Fibroblast of the conjunctiva (primary cell): ENCODE measurements around the gene KRTAP4-3.
"Not testable (repeated sequence)": the region's sequence is repeated elsewhere in the genome, so short reads cannot be mapped to it uniquely, and the experiment has no call there.

ENCODE experiments used
- DNase-seq: peaks from one replicate; pipeline ENCODE4 v3.0.0-alpha.2; 2010; ENCODE audit warnings: low read depth

KRTAP4-3 gene

GRCh38 chr17:41168121-41168520 lies at the start of gene KRTAP4-3:
Gene KRTAP4-3 (minus strand): TSS chr17:41168221. CDS start chr17:41168172, 49 bp downstream.
- DNase-seq, result no peak

GRCh38 chr17:41215681-41216080 lies 47.7 kb upstream of the KRTAP4-3 start:
- no peak for DNase-seq

GRCh38 chr17:41212524-41213169 lies 44.6 kb upstream of the KRTAP4-3 start:
- no peak for DNase-seq

DNA sequence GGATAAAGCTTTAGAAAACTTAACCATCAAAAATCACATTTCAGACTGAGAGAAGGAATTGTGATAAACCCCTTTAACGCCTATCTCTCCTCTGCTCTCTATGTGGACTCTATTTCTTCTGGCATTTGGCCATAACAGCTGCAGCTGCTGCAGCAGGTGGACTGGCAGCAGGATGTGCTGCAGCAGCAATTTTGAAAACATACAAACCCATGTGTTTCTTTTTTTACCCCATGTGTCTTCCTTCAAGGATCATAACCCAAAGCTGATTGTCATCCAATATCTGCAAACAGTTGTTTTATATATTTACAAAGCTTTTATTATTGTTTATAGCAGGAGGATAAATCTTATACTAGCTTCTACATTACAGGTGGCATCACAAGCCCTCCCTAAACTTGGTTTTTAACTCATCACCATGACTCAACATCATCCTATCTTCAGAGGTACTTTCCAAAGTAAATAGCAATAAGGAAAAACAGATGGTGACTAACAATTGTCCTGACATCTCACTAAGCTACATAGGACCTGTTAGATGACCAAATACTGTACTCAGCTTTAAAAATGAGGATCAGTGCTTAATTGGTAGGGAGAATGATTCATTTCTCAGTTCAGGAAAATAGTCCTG lies 43.9 kb upstream of the KRTAP4-3 start:
- no peak for DNase-seq

GRCh38 chr17:41199421-41200078 lies 31.5 kb upstream of the KRTAP4-3 start:
- DNase-seq, result no peak

- DNase-seq, result no peak
These were observed 28.0 kb upstream of the KRTAP4-3 start for GRCh38 chr17:41196068-41196467.

DNA sequence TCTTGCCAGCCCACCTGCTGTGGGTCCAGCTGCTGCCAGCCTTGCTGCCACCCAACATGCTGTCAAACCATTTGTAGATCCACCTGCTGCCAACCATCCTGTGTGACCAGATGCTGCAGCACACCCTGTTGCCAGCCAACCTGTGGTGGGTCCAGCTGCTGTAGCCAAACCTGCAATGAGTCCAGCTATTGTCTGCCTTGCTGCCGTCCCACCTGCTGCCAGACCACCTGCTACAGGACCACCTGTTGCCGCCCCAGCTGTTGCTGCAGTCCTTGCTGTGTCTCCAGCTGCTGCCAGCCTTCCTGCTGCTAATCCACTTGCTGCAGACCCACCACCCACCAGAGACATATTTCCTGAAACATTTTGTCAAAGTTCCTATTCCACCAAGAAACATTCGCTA lies 22.3 kb upstream of the KRTAP4-3 start:
- no peak for DNase-seq

DNA sequence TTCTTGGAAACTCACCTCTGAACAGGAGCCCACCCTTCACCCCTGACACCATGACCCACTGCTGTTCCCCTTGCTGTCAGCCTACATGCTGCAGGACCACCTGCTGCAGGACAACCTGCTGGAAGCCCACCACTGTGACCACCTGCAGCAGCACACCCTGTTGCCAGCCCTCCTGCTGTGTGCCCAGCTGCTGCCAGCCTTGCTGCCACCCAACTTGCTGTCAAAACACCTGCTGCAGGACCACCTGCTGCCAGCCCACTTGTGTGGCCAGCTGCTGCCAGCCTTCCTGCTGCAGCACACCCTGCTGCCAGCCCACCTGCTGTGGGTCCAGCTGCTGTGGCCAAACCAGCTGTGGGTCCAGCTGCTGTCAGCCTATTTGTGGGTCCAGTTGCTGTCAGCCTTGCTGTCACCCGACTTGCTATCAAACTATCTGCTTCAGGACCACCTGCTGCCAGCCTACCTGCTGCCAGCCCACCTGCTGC lies 21.9 kb upstream of the KRTAP4-3 start, which contains the start of gene KRTAP9-1:
Gene KRTAP9-1, plus strand, starts transcription at position 51 of the 482 bp plus-strand sequence. Its CDS starts 0 bp downstream, at position 51.
- DNase-seq, result not testable (repeated sequence)

DNA sequence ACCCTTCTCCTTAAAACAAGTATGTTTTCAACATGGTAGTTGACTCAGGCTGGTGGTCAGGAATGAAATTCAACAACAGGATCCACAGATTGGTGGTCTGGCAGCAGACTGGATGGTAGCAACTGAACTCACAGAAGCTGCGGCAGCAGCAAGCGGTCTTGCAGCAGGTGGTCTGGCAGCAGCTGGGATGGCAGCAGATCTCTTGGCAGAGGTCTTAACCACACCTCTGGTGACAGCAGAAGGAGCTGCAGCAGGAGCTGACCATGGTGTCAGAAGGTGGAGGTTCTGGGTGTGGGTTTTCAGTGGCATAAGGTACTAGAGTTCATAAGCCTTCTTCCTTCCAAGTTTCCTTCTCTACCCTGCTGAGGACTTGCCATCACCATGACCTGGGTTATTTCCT lies 18.9 kb upstream of the KRTAP4-3 start:
- DNase-seq, result no peak

DNA sequence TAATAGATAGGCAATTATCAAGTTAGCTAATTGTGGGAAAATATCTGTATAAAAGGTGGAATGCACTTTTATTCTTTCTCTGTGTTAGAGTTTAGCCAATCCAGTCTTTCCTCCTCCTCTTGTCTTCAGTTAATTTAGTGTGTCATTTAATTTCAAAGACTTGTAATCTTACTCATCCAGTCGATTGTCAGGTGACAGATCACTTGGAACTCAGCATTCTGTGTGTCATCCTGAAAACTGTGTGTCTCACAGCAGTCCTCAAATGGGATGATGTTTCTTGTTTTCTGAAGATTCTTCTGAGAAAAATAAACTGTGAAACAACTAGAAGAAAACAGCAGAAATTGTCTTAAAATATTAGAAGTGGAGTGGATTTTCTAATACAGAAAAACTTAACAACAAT lies 17.0 kb upstream of the KRTAP4-3 start:
- no peak for DNase-seq

DNA sequence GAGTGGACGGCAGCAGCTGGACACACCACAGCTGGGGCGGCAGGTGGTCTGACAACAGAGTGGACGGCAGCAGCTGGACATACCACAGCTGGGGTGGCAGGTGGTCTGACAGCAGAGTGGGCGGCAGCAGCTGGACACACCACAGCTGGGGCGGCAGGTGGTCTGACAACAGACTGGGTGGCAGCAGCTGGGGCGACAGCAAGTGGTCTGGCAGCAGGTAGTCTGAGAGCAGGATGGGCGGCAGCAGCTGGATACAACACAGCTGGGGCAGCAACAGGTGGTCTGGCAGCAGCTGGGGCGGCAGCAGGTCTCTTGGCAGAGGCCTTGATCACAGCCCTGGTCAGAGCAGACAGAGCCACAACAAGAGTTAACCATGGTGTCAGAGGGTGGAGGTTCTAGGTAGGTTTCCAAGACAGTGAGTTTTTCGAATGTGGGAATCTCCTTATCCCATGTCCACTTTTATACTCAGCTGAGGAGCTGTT lies 16.5 kb upstream of the KRTAP4-3 start, which contains the start of gene KRTAP4-1:
Gene KRTAP4-1, minus strand, starts transcription at position 432 of the 482 bp plus-strand sequence. Its CDS starts 57 bp downstream, at position 375.
- DNase-seq, result no peak

DNA sequence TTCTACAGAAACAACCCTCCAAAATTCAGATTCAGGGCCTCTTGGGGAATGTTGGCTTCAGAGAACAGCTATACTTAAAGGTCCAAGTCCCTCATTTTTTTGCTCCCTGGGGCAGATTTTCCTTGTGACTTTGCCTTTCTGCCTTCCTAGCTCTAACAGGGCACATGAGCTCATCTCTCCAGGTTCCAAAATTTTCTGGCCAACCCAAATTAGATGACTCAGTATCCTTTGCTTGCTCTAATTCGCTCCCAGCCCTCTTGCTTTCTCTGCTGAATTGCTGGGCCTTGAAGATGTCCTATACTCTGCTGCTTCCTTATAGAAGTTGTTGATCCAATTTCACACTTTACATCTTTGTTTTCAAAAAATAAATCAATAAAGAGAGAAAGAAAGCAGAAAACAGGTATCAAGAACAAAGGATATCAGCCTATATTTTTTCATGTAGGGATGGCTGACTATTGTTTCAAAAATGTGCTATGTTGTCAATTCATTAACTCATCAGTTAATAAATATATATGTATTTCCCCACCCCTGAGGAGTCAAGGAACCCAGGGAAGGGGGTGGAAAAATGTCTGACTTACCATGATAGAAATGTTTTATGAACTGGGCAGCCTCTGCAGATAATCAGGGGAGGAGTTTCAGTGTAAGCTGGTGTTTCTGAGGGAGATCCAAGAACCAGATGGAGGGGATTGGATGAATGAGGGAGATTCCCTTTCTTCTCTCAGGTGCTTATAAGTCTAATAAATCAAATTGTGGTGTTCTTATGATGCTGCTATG lies 11.0 kb upstream of the KRTAP4-3 start:
- no peak for DNase-seq

DNA sequence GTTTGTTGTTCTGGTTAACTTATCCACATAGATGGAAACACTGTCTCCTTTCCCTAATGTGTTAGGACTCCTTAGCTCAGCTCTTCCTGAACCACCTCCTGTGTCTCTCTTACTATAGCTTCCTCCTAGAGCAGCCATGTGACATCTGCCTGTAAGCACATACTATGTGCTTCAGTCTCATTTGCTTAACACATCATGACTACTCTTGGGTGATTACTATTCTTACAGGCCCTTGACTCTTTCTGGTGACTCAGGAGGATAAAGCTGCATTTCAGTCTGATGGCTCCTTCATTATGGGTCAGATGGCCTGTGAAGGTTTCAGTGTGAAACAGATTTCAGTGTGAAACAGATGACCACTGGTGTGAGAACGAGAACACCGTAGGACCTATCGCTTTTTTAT lies 10.3 kb upstream of the KRTAP4-3 start:
- DNase-seq, result no peak

- DNase-seq, result no peak
These were observed 9.8 kb upstream of the KRTAP4-3 start, which contains the start of gene KRTAP4-2 for GRCh38 chr17:41177727-41178271. Gene KRTAP4-2 (minus strand): TSS chr17:41178221. CDS start chr17:41178164, 57 bp downstream.

DNA sequence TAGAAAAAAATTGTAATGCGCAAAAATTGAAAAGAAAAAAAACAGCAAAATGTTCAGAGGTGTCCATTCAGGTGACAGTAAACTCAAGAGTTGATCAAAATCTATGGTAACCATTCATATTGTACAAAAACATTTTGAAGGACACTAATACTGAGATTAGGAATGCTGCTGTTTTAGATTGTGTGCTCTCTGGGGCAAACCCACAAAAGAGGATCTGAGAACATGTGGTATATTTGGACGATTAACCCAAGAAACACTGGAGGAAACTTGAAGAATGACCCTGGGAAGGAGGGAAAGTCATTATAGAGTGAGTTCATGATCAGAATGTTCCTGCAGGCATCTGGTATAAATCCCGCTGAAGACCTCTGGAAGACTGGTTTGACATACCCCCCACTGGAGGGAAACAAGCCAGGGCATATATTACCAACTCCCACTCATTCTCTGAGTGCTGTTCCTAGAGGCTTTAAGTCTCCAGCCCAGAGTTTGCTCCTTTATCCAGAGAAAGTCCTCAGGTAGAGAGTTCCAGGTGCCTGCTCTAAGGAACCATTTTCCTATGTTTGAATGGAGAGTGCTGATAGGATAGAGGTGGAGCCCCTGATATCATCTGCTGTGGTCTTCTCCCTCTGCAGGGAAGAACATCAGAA lies 8.8 kb upstream of the KRTAP4-3 start:
- DNase-seq, result no peak

GRCh38 chr17:41171886-41172285 lies 3.9 kb upstream of the KRTAP4-3 start:
- DNase-seq, result no peak

DNA sequence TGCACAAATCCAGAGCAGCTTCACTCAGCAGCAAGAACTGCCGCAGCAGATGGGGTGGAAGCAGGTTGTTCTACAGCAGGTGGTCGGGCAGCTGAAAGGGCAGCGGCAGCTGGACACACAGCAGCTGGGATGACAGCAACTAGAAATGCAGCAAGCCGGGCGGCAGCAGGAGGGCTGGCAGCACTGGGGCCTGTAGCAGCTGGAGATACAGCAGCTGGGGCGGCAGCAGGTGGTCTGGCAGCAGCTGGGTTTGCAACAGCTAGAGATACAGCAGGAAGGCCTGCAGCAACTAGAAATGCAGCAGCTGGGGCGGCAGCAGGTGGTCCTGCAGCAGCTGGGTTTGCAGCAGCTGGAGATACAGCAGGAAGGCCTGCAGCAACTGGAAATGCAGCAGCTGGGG lies 460 bp downstream of the KRTAP4-3 start:
- no peak for DNase-seq

GRCh38 chr17:41163828-41164227 lies 4.2 kb downstream of the KRTAP4-3 start:
- no peak for DNase-seq

DNA sequence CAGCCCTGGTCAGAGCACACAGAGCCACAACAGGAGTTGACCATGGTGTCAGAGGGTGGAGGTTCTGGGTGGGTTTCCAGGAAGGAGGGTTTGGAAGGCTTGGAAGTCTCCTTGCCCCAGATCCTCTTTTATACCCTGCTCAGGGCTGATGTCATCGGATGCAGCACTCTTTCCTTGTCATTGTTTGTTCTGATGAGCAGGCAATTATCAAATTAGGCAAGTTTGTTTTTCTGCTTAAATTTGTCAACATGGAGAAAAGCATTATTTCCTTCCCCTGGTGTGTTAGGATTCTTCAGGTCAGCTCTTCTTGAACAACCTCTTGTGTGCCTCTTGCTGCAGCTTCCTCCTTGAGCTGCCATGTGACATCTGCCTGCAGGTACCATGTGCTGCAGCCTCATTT lies 7.4 kb downstream of the KRTAP4-3 start, which contains the start of gene KRTAP4-4:
Gene KRTAP4-4, minus strand, starts transcription at position 101 of the 400 bp plus-strand sequence. Its CDS starts 57 bp downstream, at position 44.
- no peak for DNase-seq

DNA sequence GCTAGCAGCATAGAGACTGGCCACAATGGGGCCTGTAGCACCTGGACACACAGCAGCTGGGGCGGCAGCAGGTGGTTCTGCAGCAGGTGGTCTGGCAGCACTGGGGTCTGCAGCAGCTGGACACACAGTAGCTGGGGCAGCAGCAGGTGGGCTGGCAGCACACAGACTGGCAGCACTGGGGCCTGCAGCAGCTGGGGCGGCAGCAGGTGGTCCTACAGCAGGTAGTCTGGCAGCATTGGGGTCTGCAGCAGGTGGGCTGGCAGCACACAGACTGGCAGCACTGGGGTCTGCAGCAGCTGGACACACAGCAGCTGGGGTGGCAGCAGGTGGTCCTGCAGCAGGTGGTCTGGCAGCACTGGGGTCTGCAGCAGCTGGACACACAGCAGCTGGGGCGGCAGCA lies 7.8 kb downstream of the KRTAP4-3 start:
- DNase-seq, result not testable (repeated sequence)

DNA sequence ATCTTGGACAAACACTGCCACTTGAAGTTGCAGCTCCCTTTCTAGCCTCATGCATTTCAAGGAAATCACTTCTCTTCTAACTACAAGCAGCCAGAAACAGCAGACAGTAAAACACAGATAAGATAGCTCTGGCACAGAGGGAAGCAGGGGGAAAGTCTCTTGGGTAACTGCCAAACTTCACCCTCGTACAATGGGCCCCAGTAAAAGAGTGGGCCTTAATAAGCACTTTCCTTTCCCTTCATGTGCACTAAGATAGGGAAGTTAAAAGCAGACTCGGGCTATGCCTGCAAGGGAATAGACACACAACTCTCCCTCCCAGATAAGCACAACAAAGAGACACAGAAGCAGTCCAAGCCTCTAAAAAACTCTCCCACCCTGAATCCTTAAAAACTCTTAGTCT lies 14.2 kb downstream of the KRTAP4-3 start:
- no peak for DNase-seq
